ENCODE data around the gene PSMD13.
"Not testable (repeated sequence)": the region's sequence is repeated elsewhere in the genome, so short reads cannot be mapped to it uniquely, and the experiment has no call there.

Gene PSMD13
- total RNA-seq: 99.3 to 155 (median 123) reads per million in 4 experiments

DNA sequence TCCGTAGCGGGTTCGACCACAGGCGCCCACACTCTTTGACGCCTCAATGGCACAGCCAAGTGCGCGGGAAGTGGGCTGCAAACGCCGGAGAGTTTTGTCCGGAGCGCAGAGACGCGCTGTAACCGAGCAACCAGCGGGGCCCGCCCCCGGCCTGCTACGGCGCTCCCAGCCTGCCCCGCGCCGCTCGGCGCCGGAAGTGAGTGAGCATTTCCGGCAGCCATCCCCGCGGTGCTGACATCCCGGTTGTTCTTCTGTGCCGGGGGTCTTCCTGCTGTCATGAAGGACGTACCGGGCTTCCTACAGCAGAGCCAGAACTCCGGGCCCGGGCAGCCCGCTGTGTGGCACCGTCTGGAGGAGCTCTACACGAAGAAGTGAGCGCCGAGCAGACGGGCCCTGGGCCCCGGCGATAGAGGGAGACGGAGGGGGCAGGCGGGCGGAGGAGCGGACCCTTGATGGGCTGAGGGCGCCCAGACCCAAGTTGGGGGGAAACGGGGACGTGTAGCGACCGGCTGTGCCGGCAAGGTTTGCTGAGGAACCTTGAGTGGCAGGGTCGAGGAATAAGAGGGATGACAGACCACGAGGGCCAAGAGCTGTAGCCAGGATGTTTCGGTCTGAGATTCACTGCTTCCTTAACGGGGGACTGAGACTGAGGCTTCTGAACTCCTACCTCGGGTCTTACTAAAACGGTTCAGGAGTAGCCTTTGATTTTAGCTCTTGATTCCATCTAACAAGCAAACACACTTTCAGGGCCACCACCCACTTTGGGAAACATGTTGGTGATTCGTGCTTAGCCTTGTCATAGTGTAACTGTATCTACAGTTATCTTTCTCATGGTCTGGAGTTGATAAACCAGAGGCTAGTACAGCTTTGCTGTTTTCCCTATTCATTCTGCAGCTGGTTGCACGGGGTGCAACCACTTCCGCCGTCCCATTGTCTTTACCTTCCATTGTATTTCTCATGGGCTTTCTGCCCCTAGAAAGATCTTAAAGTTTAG, at the start of gene PSMD13:
Gene PSMD13, plus strand, starts transcription at position 203 of the 994 bp plus-strand sequence. Its CDS starts 74 bp downstream, at position 277.
- DNase-seq: peak; percentile 74

DNA sequence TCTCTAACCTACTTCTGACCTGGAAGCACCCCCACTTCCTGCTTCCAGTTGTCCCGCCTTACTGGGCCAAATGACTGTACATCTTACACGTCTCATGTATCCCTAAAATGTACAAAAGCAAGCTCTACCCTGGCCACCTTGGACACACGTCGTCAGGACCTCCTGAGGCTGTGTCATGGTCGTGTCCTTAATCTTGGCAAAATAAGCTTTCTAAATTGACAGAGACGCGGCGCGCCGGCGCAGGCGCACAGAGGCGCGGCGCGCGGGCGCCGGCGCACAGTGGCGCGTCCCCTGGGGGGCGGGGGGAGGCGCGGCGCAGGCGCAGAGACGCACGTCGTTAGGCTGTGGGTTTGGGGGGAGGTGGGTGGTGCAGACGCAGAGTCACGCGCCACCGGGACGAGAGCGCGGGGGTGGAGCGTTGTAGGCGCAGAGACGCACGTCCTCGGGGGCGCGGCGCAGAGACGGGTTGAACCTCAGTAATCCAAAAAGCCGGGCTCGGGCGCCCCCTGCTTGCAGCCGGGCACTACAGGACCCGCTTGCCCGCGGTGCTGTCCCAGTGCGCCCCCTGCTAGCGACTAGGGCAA, 47.5 kb upstream of the PSMD13 start:
- not testable (repeated sequence) for DNase-seq

DNA sequence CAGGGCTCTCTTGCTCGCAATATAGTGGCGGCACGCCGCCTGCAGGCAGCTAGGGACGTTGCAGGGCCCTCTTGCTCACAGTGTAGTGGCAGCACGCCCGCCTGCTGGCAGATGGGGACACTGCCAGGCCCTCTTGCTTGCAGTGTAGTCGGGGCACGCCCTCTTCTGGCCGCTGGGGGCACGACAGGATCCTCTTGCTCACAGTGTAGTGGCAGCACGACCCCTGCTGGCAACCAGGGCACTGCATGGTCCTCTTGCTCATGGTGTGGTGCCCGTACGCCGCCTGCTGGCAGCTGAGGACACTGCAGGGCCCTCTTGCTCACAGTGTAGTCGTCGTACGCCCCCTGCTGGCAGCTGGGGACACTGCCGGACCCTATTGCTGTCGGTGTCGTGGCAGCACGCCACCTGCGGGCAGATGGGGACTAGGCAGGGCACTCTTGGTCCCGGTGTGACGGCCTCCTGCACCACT, 46.9 kb upstream of the PSMD13 start:
- DNase-seq: not testable (repeated sequence)

DNA sequence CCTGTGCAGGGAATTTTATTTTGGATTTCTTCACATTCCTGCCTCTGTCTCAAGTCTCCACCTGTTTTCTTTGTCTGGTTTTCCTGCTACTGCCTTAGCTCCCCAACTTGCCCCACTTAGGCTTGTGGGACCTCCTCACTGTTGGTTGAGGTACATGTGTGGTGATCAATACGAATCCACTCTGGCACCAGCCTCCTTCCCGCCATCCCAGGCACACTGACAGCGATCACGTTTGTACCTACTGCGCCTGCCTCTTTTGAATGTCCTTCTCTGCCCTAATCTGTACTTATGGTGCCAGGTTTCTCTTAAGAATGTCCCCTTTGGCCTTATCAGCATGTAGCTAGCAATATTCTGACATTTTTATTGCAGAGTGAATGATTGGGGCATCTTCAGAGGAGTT, 46.2 kb upstream of the PSMD13 start:
- not testable (repeated sequence) for DNase-seq

- DNase-seq: not testable (repeated sequence)
These were observed 45.0 kb upstream of the PSMD13 start for GRCh38 chr11:191490-192478.

DNA sequence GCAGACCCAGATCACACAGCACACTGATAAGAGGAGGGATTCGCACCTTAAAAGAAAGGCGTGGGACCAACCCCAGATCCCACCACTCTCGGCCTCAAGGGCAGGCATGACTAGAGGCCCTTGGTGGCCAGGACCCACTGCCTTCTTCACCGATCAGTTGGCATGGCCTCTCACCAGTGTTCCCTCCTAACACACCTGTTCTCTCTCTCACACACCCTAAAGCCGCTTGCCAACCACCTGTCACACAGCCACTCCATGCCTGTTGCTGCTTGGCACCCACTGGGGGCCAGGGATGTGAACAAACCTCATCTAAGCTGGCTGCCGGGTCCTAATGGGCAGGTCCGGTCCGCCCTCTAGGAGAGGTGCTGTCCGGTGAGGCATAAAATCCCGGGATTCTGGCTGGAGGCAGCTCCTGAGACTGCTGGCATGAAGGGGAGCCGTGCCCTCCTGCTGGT, 44.1 kb upstream of the PSMD13 start, which contains the start of gene SCGB1C1:
Gene SCGB1C1, plus strand, starts transcription at position 405 of the 455 bp plus-strand sequence. Its CDS starts 22 bp downstream, at position 427.
- DNase-seq: not testable (repeated sequence)

- not testable (repeated sequence) for DNase-seq
These were observed 43.3 kb upstream of the PSMD13 start for GRCh38 chr11:193481-193880.

DNA sequence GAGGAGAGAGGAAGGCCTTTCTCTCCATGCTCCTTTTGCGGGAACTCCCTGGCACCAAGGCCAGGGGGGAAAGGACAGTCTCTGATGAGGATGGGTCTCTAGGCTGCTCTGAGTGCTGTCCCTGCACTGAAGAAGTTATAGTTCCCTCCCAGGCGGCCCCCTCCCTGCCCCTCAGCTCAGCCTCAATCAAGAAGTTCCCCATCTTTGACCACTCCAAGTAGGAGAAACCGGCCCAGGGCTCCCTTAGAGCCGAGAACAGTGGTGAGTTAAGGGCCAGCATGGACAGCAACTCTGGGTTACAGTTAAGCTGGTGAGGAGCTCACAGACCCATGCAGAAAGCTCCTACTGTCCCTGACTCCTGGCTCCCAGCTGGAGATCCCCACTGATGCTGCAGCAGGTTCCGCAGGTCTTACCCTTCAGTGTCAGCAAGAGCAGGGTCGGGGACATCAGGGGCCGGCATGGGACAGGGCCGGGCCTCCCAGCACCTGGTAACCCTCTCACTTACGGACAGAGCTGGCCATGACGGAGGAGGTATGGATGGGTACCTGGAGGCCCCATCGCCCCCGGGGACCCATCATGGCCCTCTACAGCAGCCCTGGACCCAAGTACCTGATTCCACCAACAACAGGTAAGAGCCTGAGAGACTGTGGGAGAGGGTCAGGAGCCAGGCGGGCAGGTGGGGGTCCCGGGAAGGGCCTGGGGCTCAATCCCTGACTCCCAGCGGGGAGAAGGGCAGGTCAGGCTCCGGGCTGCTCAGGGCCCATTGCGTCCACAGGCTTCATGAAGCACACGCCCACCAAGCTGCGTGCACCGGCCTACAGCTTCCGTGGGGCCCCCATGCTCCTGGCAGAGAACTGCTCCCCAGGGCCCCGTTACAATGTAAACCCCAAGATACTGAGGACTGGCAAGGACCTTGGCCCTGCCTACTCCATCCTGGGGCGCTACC, 39.7 kb upstream of the PSMD13 start:
- DNase-seq: no peak

- DNase-seq: no peak
These were observed 39.0 kb upstream of the PSMD13 start for GRCh38 chr11:197741-198235.

DNA sequence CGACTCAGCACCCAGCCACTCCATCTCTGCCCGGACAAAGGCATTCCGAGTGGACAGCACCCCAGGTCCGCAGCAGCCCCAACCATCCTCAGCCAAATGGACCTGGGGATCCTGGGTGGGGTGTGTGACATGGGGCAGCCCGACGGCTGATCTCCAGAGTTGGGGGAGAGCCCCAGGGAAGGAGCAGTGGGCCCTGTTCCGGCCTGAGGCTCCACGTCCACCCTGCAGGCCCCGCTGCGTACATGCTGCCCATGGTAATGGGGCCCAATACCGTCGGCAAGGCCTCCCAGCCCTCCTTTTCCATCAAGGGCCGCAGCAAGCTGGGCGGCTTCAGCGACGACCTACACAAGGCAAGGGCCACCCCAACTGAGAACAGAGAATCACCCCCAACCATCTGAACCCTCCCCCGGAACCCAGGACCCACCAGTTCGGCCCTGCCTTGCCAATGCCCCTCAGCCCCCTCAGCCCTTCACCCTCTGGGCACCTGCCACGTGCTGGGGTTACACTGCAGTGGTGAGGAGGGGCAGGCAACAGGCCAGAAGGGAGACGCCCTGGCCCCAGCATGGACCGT, 38.5 kb upstream of the PSMD13 start:
- DNase-seq: no peak

- no peak for DNase-seq
These were observed 37.7 kb upstream of the PSMD13 start for GRCh38 chr11:199004-199581.

DNA sequence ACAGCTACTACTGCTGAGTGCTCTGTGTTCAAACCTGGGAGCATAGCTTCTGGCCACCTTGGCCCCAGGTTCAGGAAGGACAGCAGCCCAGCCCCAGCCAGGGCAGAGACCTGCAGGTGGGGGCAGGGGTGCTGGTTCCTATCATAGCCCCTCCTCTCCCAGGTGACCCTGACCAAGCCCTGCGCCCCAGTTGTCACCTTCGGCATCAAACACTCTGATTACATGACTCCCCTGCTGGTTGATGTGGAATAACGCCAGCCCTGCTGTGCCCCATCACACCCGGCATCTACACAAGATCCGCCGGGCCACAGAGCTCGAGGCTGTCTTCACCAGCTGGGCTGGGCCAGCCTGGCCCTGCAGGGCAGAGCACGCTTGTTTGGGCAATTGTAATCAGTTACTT, 37.0 kb upstream of the PSMD13 start:
- DNase-seq: no peak

DNA sequence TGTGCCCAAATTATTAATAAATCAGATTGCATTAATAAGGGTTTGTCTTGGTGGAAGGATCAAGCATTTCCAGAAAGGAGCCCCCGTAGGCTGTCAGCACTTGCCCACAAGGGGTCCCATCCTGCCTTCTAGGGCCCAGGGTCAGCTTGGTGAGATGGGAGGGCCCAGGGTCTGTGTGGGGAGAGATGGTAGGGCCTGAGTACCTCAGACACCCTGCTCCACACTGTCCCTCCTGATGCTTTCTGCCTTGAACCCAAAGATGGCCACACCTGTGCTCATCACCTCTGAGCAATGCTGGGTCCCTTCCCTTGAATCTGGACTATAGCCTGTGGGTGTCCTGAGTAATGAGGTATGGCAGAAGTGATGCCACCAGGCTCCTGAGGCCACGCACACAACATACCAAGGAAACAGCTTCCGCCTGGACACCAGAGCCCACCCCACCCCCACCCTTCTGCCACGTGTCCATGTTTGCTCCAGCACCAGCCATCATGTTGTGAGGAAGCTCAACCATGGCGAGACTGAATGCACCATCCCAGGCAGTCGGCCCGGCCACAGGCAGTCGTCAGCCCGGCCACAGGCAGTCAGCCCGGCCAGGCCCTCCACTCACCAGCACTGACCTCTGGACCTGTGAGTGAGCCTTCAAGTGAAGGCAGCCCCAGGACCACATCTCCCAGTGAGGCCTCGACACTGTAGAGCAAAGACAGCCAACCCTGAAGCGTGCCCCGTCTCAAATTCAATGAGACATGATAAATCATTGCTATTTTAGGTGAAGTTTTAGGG, 36.4 kb upstream of the PSMD13 start:
- no peak for DNase-seq

GRCh38 chr11:201966-202365, 34.8 kb upstream of the PSMD13 start:
- DNase-seq: no peak

DNA sequence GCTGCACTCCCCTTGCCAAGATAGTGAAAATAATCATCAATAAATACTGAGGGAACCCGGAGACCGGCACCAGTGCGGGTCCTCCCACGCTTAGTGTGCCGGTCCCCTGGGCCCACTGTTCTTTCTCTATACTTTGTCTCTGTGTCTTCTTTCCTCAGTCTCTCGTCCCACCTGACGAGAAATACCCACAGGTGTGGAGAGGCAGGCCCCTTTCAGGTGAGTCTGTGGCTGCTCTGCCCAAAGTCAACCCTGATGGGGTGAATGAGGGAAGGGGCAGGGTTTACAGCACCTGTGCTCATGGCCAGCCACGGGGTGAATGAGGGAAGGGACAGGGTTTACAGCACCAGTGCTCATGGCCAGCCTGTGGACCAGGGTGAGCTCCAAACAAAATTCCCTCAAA, 34.3 kb upstream of the PSMD13 start:
- no peak for DNase-seq

- DNase-seq: no peak
These were observed 33.5 kb upstream of the PSMD13 start for GRCh38 chr11:203056-203944.

GRCh38 chr11:203945-204586, 32.7 kb upstream of the PSMD13 start:
- no peak for DNase-seq
